Measurements from ENCODE around the gene CDH26.

DNA sequence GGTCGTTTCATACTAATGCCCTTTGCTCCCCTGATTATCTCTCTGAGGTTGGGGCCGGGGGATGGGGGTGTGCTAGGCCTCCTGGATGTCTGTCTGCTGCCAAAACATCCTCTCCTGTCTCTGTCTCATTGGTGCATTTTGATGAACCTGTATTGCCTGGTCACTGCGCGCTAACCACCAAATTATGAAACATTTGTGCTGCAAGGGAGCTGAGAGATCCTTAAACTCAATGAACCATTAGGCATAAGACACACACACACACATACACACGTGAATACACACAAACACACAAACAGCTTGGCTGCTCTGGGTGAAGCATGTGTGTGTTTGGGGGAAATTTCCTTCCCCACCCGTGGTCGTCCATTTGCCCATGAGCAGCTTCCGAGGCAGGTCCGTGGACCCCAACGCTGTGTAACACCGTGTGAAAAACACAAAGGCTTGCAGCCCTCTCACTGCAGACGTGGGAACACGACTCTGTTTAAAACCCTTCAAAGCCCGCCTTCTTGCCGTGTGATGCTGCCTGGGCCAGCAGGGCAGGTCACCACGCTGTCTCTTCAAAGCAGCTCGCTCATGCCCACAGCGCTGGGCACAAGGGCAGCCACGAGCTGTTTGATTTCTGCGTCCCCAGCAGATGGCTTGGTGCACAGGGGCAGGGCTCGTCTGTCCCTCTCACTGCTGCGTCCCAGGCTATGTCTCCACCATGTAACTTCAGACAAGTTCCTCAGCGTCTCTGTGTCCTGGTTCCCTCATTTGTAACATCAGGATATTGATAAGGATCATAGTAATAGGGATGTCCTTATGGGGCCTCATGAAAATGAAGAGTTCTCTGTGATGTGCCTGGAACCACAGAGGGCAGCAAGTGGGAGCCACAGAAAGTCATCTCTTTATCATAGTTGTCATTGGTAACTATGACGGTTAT, 96.8 kb downstream of the CDH26 start:
- TF ChIP-seq CTCF (conservative IDR thresholded peaks at IDR 0.05; ENCODE audit: low read length) (no peak), EZH2phosphoT487 (IDR thresholded peaks at IDR 0.05; ENCODE audit: borderline replicate concordance, low read depth, low read length) (no peak)

Data from OCI-LY7 (cell line).